Endothelial cell of umbilical vein (primary cell): Measurements from ENCODE around the gene MINK1. TPM values are rescaled to one million over a fixed set of nuclear protein-coding genes. Genes with fewer than 3 reads are reported as not detected.

Experiments
- BruUV-seq: library from RNA; stranded (reverse); fragments of 400-500 nt; replicated peaks from 2 replicates; lab custom pipeline; 2021; lab: Mats Ljungman, UMichigan
- CTCF ChIA-PET: fragments of 300-600, 350-600 bp; sonication (Branson Sonifier 250); formaldehyde crosslinking; loops from one replicate; lab custom pipeline; 2021; ENCODE audit warnings: antibody characterized with exemption, inconsistent platforms; lab: Charles Lee
- POLR2A ChIA-PET: fragments of 300-600, 350-600 bp; sonication (Branson Sonifier 250); formaldehyde crosslinking; loops from one replicate; lab custom pipeline; 2021; ENCODE audit warnings: antibody characterized with exemption, inconsistent platforms; lab: Charles Lee
- DNase-seq: peaks from one replicate; pipeline ENCODE4 v3.0.0-alpha.2; 2011; ENCODE audit warnings: low read depth, low spot score
- FAIRE-seq: peaks from 2 replicates; lab custom pipeline; 2011; peaks lifted over from hg19 to GRCh38; lab: Jason Lieb, UNC
- H2AFZ ChIP-seq: 2 replicates; pipeline ENCODE4 v1.6.0; 2012; ENCODE audit warnings: low read depth, low read length, control low read depth, inconsistent platforms
- H3K27ac ChIP-seq: 2 replicates; pipeline ENCODE4 v1.5.1; 2011; ENCODE audit warnings: low read depth, mild to moderate bottlenecking, control low read depth, low read length, moderate library complexity; ENCODE audit not compliant: insufficient read depth
- H3K27me3 ChIP-seq, 2 experiments: 2 replicates each; pipeline versions ENCODE4 v1.6.0 to v1.6.1; 2011; ENCODE audit warnings: low read length in 2 of 2, mixed read lengths in 1 of 2; ENCODE audit not compliant: control insufficient read depth in 2 of 2, insufficient read depth in 2 of 2
- H3K36me3 ChIP-seq, 2 experiments: 2 replicates in 1 of 2; 3 replicates in 1 of 2; pipeline ENCODE4 v1.5.1; 2011; ENCODE audit warnings: low read length in 2 of 2, mild to moderate bottlenecking in 1 of 2, moderate library complexity in 1 of 2; ENCODE audit not compliant: control insufficient read depth in 2 of 2, insufficient read depth in 2 of 2; ENCODE audit errors: extremely low read depth in 1 of 2
- H3K4me1 ChIP-seq: 3 replicates; pipeline ENCODE4 v1.5.1; 2011; ENCODE audit warnings: mild to moderate bottlenecking, low read length; ENCODE audit not compliant: control insufficient read depth, insufficient read depth; ENCODE audit errors: extremely low read depth
- H3K4me2 ChIP-seq: 2 replicates; pipeline ENCODE4 v1.6.1; 2011; ENCODE audit warnings: low read length, control low read depth, mixed read lengths; ENCODE audit not compliant: insufficient read depth
- H3K4me3 ChIP-seq, 3 experiments: fragments of 200-600 bp in 1 of 3; sonication (generic), shearing (Covaris generic) in 1 of 3; replicated peaks in 1 of 3; 2 replicates each; pipeline ENCODE4 v1.5.1; 2011 to 2016; ENCODE audit warnings: control low read depth in 3 of 3, low read length in 3 of 3, mild to moderate bottlenecking in 2 of 3, inconsistent platforms in 1 of 3, low read depth in 1 of 3, moderate library complexity in 1 of 3; ENCODE audit not compliant: insufficient read depth in 1 of 3
- H3K79me2 ChIP-seq: 2 replicates; pipeline ENCODE4 v1.6.0; 2012; ENCODE audit warnings: low read length, inconsistent platforms; ENCODE audit not compliant: control insufficient read depth, insufficient read depth
- H3K9ac ChIP-seq: replicated peaks from 2 replicates; pipeline ENCODE3; 2011; ENCODE audit warnings: low read length, control low read depth; ENCODE audit not compliant: insufficient read depth; ENCODE audit errors: extremely low read depth
- H3K9me1 ChIP-seq: replicated peaks from 3 replicates; pipeline ENCODE4 v1.6.0; 2011; ENCODE audit warnings: mild to moderate bottlenecking, low read length; ENCODE audit not compliant: control insufficient read depth, insufficient read depth; ENCODE audit errors: extremely low read depth
- H3K9me3 ChIP-seq: replicated peaks from 2 replicates; pipeline ENCODE4 v1.5.1; 2012; ENCODE audit warnings: low read length, inconsistent platforms; ENCODE audit not compliant: control insufficient read depth, insufficient read depth
- H4K20me1 ChIP-seq: replicated peaks from 2 replicates; pipeline ENCODE3; 2011; ENCODE audit warnings: mild to moderate bottlenecking, low read length; ENCODE audit not compliant: control insufficient read depth, insufficient read depth; ENCODE audit errors: extremely low read depth
- EZH2 ChIP-seq: IDR thresholded peaks from 2 replicates; pipeline ENCODE4 v1.6.1; 2012; ENCODE audit warnings: borderline replicate concordance, low read depth, mild to moderate bottlenecking, moderate library complexity, low read length, inconsistent platforms; ENCODE audit not compliant: severe bottlenecking
- FOS ChIP-seq: IDR thresholded peaks from 2 replicates; pipeline ENCODE4 v1.6.1; 2011; ENCODE audit warnings: mild to moderate bottlenecking, low read length, moderate library complexity, borderline replicate concordance; ENCODE audit not compliant: insufficient read depth
- GATA2 ChIP-seq: IDR thresholded peaks from 2 replicates; pipeline ENCODE4 v1.7.0; 2011; ENCODE audit warnings: low read depth, mild to moderate bottlenecking, moderate library complexity, mixed read lengths, low read length; ENCODE audit not compliant: insufficient read length, insufficient read depth
- JUN ChIP-seq: IDR thresholded peaks from 2 replicates; pipeline ENCODE4 v1.6.1; 2011; ENCODE audit warnings: borderline replicate concordance, low read depth; ENCODE audit not compliant: insufficient read length, insufficient read depth
- MYC ChIP-seq: IDR thresholded peaks from one replicate; pipeline ENCODE4 v1.6.1; 2011; ENCODE audit warnings: mild to moderate bottlenecking, low read depth, low read length
- POLR2A ChIP-seq: IDR thresholded peaks from 2 replicates; pipeline ENCODE4 v1.6.1; 2012; ENCODE audit warnings: low read depth, mild to moderate bottlenecking, control low read depth, low read length
- dilution Hi-C: fragments of 300-500 bp; cut with MboI; formaldehyde crosslinking; loops from one replicate; pipeline ENCODE4 v1.15.0; 2019; ENCODE audit warnings: low sequenced_read_pairs; ENCODE audit not compliant: extremely low pct_ligation_motif_present
- intact Hi-C: fragments of 100-400 bp; cut with micrococcal nuclease; formaldehyde crosslinking; loops from one replicate; pipeline ENCODE4 v1.10.0; 2022
- polyA plus RNA-seq, 4 experiments: library from polyadenylated mRNA; depleted of rRNA in 3 of 4; stranded (reverse) in 3 of 4; unstranded in 1 of 4; fragments of >200 nt; gene quantifications; 2 replicates each; pipeline versions ENCODE4 v1.2.1 to v1.2.3, GENCODE V29; 2011 to 2012; ENCODE audit warnings: missing spikeins in 1 of 4
- total RNA-seq: library from RNA; stranded (reverse); gene quantifications from 2 replicates; pipeline ENCODE4 v1.2.3, GENCODE V29; 2021
- TF ChIP-seq, protein P1 (sequence below), 2 donors: IDR thresholded peaks; 1 replicate in 1 of 2; 2 replicates in 1 of 2; pipeline ENCODE4 v1.5.1; 2011; ENCODE audit warnings: low read length in 2 of 2, mild to moderate bottlenecking in 2 of 2, moderate library complexity in 2 of 2, control low read depth in 1 of 2, inconsistent platforms in 1 of 2, low read depth in 1 of 2; ENCODE audit not compliant: insufficient read depth in 1 of 2; ENCODE audit errors: extremely low read depth in 1 of 2
- TF ChIP-seq, protein P2 (sequence below): IDR thresholded peaks from 2 replicates; pipeline ENCODE4 v1.6.1; 2011; ENCODE audit not compliant: insufficient read depth, insufficient read length

The MINK1 gene
- total and polyA plus RNA-seq, 2 donors (not counting 3 experiments of a cell fraction or from before 2014, with no cell fraction given) = 53.6 to 89.4 TPM

DNA sequence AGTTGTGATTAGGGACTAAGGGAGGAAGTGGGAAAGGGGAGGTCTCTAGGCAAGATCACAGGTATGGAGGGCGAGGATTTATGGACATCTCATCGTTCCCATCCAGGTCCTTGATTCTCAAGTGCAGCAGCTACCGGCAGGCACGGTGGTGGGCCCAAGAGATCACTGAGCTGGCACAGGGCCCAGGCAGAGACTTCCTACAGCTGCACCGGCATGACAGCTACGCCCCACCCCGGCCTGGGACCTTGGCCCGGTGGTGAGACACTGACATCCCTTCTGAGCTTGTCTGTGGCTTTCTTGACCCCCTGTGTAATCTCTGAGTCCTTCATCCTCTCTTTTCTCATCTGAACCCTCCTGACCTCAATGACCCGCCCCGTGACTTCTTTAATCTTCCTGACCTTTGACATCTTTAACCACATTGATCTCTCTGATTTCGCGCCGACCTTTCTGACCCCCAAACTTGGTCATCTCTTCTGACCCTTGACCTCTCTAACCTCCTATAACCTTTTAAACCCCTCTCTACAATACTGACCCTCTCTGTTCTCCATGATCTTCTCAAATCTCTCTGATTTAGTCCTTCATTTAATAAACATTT is 22.3 kb upstream of the MINK1 start:
- Histone ChIP-seq H3K9me3 (no peaks in the 10 kb centered on the region), H2AFZ (no peak overlapping the region), H3K27me3 (no peaks in the 10 kb centered on the region), H3K4me1 (peaks cover 11% of the 10 kb centered on the region), H4K20me1 (no peaks in the 10 kb centered on the region), H3K4me2 (no peak overlapping the region), H3K9me1 (no peaks in the 10 kb centered on the region), H3K27ac (no peak overlapping the region), H3K9ac (no peak overlapping the region), H3K36me3 (peaks cover 2 to 10% of the 10 kb centered on the region in 2 experiments), H3K4me3 (no peak overlapping the region), H3K79me2 (no peaks in the 10 kb centered on the region)
- dilution Hi-C loops = no loop called here
- BruUV-seq = no TSS peak
- intact Hi-C loops = no loop called here
- FAIRE-seq (no peak), DNase-seq (no peak)
- POLR2A ChIA-PET = no interaction called here
- CTCF ChIA-PET = no interaction called here
- TF ChIP-seq JUN (no peak), EZH2 (no peak), POLR2A (no peak), FOS (no peak), GATA2 (no peak), MYC (no peak)
- TF ChIP-seq, protein P1, sequence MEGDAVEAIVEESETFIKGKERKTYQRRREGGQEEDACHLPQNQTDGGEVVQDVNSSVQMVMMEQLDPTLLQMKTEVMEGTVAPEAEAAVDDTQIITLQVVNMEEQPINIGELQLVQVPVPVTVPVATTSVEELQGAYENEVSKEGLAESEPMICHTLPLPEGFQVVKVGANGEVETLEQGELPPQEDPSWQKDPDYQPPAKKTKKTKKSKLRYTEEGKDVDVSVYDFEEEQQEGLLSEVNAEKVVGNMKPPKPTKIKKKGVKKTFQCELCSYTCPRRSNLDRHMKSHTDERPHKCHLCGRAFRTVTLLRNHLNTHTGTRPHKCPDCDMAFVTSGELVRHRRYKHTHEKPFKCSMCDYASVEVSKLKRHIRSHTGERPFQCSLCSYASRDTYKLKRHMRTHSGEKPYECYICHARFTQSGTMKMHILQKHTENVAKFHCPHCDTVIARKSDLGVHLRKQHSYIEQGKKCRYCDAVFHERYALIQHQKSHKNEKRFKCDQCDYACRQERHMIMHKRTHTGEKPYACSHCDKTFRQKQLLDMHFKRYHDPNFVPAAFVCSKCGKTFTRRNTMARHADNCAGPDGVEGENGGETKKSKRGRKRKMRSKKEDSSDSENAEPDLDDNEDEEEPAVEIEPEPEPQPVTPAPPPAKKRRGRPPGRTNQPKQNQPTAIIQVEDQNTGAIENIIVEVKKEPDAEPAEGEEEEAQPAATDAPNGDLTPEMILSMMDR (IDR thresholded peaks at IDR 0.05; ENCODE audit: extremely low read depth in 1 of 2, insufficient read depth in 1 of 2, low read depth in 1 of 2, low read length in 2 of 2) = no peak
- TF ChIP-seq, protein P2, sequence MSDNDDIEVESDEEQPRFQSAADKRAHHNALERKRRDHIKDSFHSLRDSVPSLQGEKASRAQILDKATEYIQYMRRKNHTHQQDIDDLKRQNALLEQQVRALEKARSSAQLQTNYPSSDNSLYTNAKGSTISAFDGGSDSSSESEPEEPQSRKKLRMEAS = no peak
